Measurements from ENCODE around the gene ATG16L2.

Gene ATG16L2

GRCh38 chr11:72772059-72772458 lies 42.2 kb upstream of the ATG16L2 start:
- TF ChIP-seq Cebpa-rat (IDR thresholded peaks at IDR 0.05) = no peak
- H3K4me2 ChIP-seq = peak overlapping the region in 4 of 11 experiments; percentile 36 to 60 (median 58); a peak in 6 of 22 replicates
- no peak overlapping the region for H3K27ac ChIP-seq
- no peak overlapping the region for H3K4me3 ChIP-seq
- no peaks in the 10 kb centered on the region for H3K36me3 ChIP-seq
- peaks cover 0 to 18% (median 0%) of the 10 kb centered on the region in 11 experiments; a peak in 5 of 22 replicates for H4K20me1 ChIP-seq
- H3K27me3 ChIP-seq = no peaks in the 10 kb centered on the region
- H3K4me1 ChIP-seq = peaks cover 11 to 59% (median 24%) of the 10 kb centered on the region in 10 experiments
- no peak overlapping the region for H3K9ac ChIP-seq
- no peaks in the 10 kb centered on the region for H3K9me3 ChIP-seq (replicated peaks in 1 of 11)

- Histone ChIP-seq H3K4me2 (peak overlapping the region; percentile 3 to 60 (median 36); a peak in 21 of 22 replicates), H3K27ac (peak overlapping the region in 1 of 11 experiments; percentile 5; a peak in 1 of 22 replicates), H3K4me3 (no peak overlapping the region), H4K20me1 (peaks cover 0 to 21% (median 0%) of the 10 kb centered on the region in 11 experiments; a peak in 5 of 22 replicates), H3K36me3 (no peaks in the 10 kb centered on the region), H3K9ac (peak overlapping the region in 8 of 11 experiments; percentile 1 to 61 (median 7); a peak in 7 of 22 replicates), H3K27me3 (no peaks in the 10 kb centered on the region), H3K4me1 (peaks cover 17 to 63% (median 31%) of the 10 kb centered on the region in 10 experiments), H3K9me3 (replicated peaks in 1 of 11) (no peaks in the 10 kb centered on the region)
- no peak for TF ChIP-seq Cebpa-rat (IDR thresholded peaks at IDR 0.05)
Measured at GRCh38 chr11:72773291-72773690, 40.9 kb upstream of the ATG16L2 start.

GRCh38 chr11:72773696-72774095 lies 40.5 kb upstream of the ATG16L2 start:
- H3K9me3 ChIP-seq (replicated peaks in 1 of 11) = no peaks in the 10 kb centered on the region
- H3K4me3 ChIP-seq = no peak overlapping the region
- H3K9ac ChIP-seq = peak overlapping the region in 7 of 11 experiments; percentile 1 to 61 (median 9); a peak in 4 of 22 replicates
- no peak overlapping the region for H3K27ac ChIP-seq
- no peaks in the 10 kb centered on the region for H3K36me3 ChIP-seq
- TF ChIP-seq Cebpa-rat (IDR thresholded peaks at IDR 0.05) = no peak
- H3K4me2 ChIP-seq = peak overlapping the region; percentile 3 to 60 (median 36); a peak in 20 of 22 replicates
- H3K4me1 ChIP-seq = peaks cover 17 to 60% (median 33%) of the 10 kb centered on the region in 10 experiments
- no peaks in the 10 kb centered on the region for H3K27me3 ChIP-seq
- H4K20me1 ChIP-seq = peaks cover 0 to 25% (median 0%) of the 10 kb centered on the region in 11 experiments; a peak in 5 of 22 replicates

GRCh38 chr11:72774499-72774898 lies 39.7 kb upstream of the ATG16L2 start:
- Histone ChIP-seq H3K4me2 (no peak overlapping the region), H4K20me1 (peaks cover 0 to 27% (median 0%) of the 10 kb centered on the region in 11 experiments; a peak in 5 of 22 replicates), H3K27me3 (no peaks in the 10 kb centered on the region), H3K9ac (no peak overlapping the region), H3K36me3 (no peaks in the 10 kb centered on the region), H3K9me3 (replicated peaks in 1 of 11) (no peaks in the 10 kb centered on the region), H3K27ac (no peak overlapping the region; a peak in 2 of 22 replicates), H3K4me3 (no peak overlapping the region), H3K4me1 (peaks cover 17 to 60% (median 33%) of the 10 kb centered on the region in 10 experiments)
- no peak for TF ChIP-seq Cebpa-rat (IDR thresholded peaks at IDR 0.05)

GRCh38 chr11:72775288-72776110 lies 38.7 kb upstream of the ATG16L2 start:
- H3K4me2 ChIP-seq = peak overlapping the region in 1 of 11 experiments; percentile 85; a peak in 1 of 22 replicates
- H3K27ac ChIP-seq = no peak overlapping the region; a peak in 1 of 22 replicates
- no peak overlapping the region for H3K4me3 ChIP-seq
- no peak overlapping the region for H3K9ac ChIP-seq
- H3K4me1 ChIP-seq = peaks cover 20 to 64% (median 37%) of the 10 kb centered on the region in 10 experiments
- H3K9me3 ChIP-seq (replicated peaks in 1 of 11) = no peaks in the 10 kb centered on the region
- no peak for TF ChIP-seq Cebpa-rat (IDR thresholded peaks at IDR 0.05)
- H4K20me1 ChIP-seq = peaks cover 0 to 36% (median under 1%) of the 10 kb centered on the region in 11 experiments; a peak in 8 of 22 replicates
- peaks cover 0 to 9% (median 7%) of the 10 kb centered on the region in 11 experiments; a peak in 14 of 22 replicates for H3K27me3 ChIP-seq
- H3K36me3 ChIP-seq = no peaks in the 10 kb centered on the region

GRCh38 chr11:72776117-72776843 lies 37.9 kb upstream of the ATG16L2 start:
- H3K27ac ChIP-seq = peak overlapping the region in 1 of 11 experiments; percentile 2; a peak in 1 of 22 replicates
- H3K4me1 ChIP-seq = peaks cover 26 to 66% (median 45%) of the 10 kb centered on the region in 10 experiments
- H3K4me3 ChIP-seq = no peak overlapping the region
- H3K36me3 ChIP-seq = no peaks in the 10 kb centered on the region
- peaks cover 7 to 17% (median 14%) of the 10 kb centered on the region in 11 experiments; a peak in 18 of 22 replicates for H3K27me3 ChIP-seq
- H3K9me3 ChIP-seq (replicated peaks in 1 of 11) = no peaks in the 10 kb centered on the region
- no peak for TF ChIP-seq Cebpa-rat (IDR thresholded peaks at IDR 0.05)
- peak overlapping the region in 4 of 11 experiments; percentile 6 to 85 (median 70); a peak in 7 of 22 replicates for H3K4me2 ChIP-seq
- peaks cover 0 to 41% (median 5%) of the 10 kb centered on the region in 11 experiments; a peak in 9 of 22 replicates for H4K20me1 ChIP-seq
- H3K9ac ChIP-seq = peak overlapping the region in 2 of 11 experiments; percentile 36 to 60; a peak in 2 of 22 replicates

- H4K20me1 ChIP-seq = peaks cover 0 to 41% (median 5%) of the 10 kb centered on the region in 11 experiments; a peak in 9 of 22 replicates
- no peak for TF ChIP-seq Cebpa-rat (IDR thresholded peaks at IDR 0.05)
- H3K4me3 ChIP-seq = no peak overlapping the region
- H3K9ac ChIP-seq = peak overlapping the region in 2 of 11 experiments; percentile 36 to 60; a peak in 3 of 22 replicates
- H3K27me3 ChIP-seq = peaks cover 9 to 20% (median 17%) of the 10 kb centered on the region in 11 experiments; a peak in 18 of 22 replicates
- H3K9me3 ChIP-seq (replicated peaks in 1 of 11) = no peaks in the 10 kb centered on the region
- peaks cover 29 to 61% (median 47%) of the 10 kb centered on the region in 10 experiments for H3K4me1 ChIP-seq
- H3K27ac ChIP-seq = 0 out of 22 replicates have a peak overlapping the region, but pooled peaks of 2 of the 11 experiments have one; percentile 2 to 17
- H3K4me2 ChIP-seq = peak overlapping the region in 6 of 11 experiments; percentile 6 to 85 (median 46); a peak in 9 of 22 replicates
- H3K36me3 ChIP-seq = no peaks in the 10 kb centered on the region
Measured at GRCh38 chr11:72776844-72777754, 37.1 kb upstream of the ATG16L2 start.
